K562 (cell line): ENCODE data around the gene USP16. TPM values are rescaled to one million over a fixed set of nuclear protein-coding genes. Genes with fewer than 3 reads are reported as not detected.

Experiments used
- ATAC-seq: fragments of 200-7000 bp; cut with Tn5 transposase; 3 replicates; pipeline ENCODE4 v1.9.1; 2020; ENCODE audit warnings: moderate library complexity
- BruUV-seq: library from RNA; stranded (reverse); fragments of 400-500 nt; replicated peaks from 2 replicates; lab custom pipeline; 2021; lab: Mats Ljungman, UMichigan
- CTCF ChIA-PET: fragments of 300-600 bp; formaldehyde crosslinking; extraction: SDS; loops from one replicate; lab custom pipeline; 2021; ENCODE audit warnings: low intra/inter-chr PET ratio; lab: Yijun Ruan, JAX
- POLR2A ChIA-PET: fragments of 300-600, 350-650 bp; sonication (Branson Sonifier 250); formaldehyde crosslinking; extraction: SDS; loops from one replicate; lab custom pipeline; 2021; ENCODE audit warnings: antibody characterized with exemption, inconsistent platforms; lab: Yijun Ruan, JAX
- DNase-seq, 4 experiments: peaks; one replicate each; pipeline versions ENCODE4 v3.0.0 to v3.0.0-alpha.2; 2011 to 2018; ENCODE audit warnings: low spot score in 3 of 4, mixed read lengths in 3 of 4; ENCODE audit errors: extremely low read depth in 1 of 4
- FAIRE-seq: peaks from 2 replicates; lab custom pipeline; 2011; peaks lifted over from hg19 to GRCh38; lab: Jason Lieb, UNC
- H2AFZ ChIP-seq: 2 replicates; pipeline ENCODE4 v1.6.0; 2011; ENCODE audit warnings: low read depth, low read length, control low read depth, inconsistent platforms
- H3K27ac ChIP-seq: fragments of 200-600 bp; 3 replicates; pipeline ENCODE4 v1.8.0; 2011; ENCODE audit warnings: low read depth, mild to moderate bottlenecking, control low read depth, inconsistent platforms, low read length, moderate library complexity, mixed read lengths; ENCODE audit errors: extremely low read depth
- H3K27me3 ChIP-seq, 2 experiments: fragments of 300-600 bp in 1 of 2; 2 replicates in 1 of 2; 3 replicates in 1 of 2; pipeline versions ENCODE4 v1.6.0 to v1.8.0; 2011; ENCODE audit warnings: inconsistent platforms in 2 of 2, low read length in 2 of 2, mild to moderate bottlenecking in 1 of 2, mixed read lengths in 1 of 2, moderate library complexity in 1 of 2; ENCODE audit not compliant: control insufficient read depth in 2 of 2, insufficient read depth in 2 of 2
- H3K36me3 ChIP-seq: fragments of 300-600 bp; 3 replicates; pipeline ENCODE4 v1.8.0; 2011; ENCODE audit warnings: mild to moderate bottlenecking, low read length, inconsistent platforms; ENCODE audit not compliant: control insufficient read depth, insufficient read depth
- H3K4me1 ChIP-seq, 2 experiments: fragments of 200-600 bp in 1 of 2; replicated peaks in 1 of 2; 2 replicates in 1 of 2; 3 replicates in 1 of 2; pipeline versions ENCODE4 v1.5.1 to v1.8.0; 2011; ENCODE audit warnings: inconsistent platforms in 2 of 2, low read length in 2 of 2, mild to moderate bottlenecking in 1 of 2, mixed read lengths in 1 of 2, moderate library complexity in 1 of 2; ENCODE audit not compliant: control insufficient read depth in 2 of 2, insufficient read depth in 2 of 2
- H3K4me2 ChIP-seq: 2 replicates; pipeline ENCODE4 v1.6.1; 2011; ENCODE audit warnings: low read length, control low read depth, inconsistent platforms, mixed read lengths; ENCODE audit not compliant: insufficient read depth
- H3K4me3 ChIP-seq: fragments of 200-600 bp; sonication (generic), shearing (Covaris generic); 2 replicates; pipeline ENCODE4 v1.5.1; 2016; ENCODE audit warnings: control low read depth, inconsistent platforms
- H3K79me2 ChIP-seq: fragments of 200-600 bp; 3 replicates; pipeline ENCODE4 v1.8.0; 2011; ENCODE audit warnings: low read length, inconsistent platforms; ENCODE audit not compliant: control insufficient read depth, insufficient read depth
- H3K9ac ChIP-seq, 2 experiments: 2 replicates each; pipeline versions ENCODE4 v1.6.0 to v1.6.1; 2011; ENCODE audit warnings: low read depth in 2 of 2, low read length in 2 of 2, control low read depth in 1 of 2, inconsistent platforms in 1 of 2, mild to moderate bottlenecking in 1 of 2, mixed read lengths in 1 of 2; ENCODE audit not compliant: insufficient read depth in 1 of 2
- H3K9me1 ChIP-seq: one replicate; pipeline ENCODE4 v1.6.0; 2011; ENCODE audit warnings: inconsistent platforms, mild to moderate bottlenecking, low read length, moderate library complexity; ENCODE audit not compliant: control insufficient read depth, insufficient read depth
- H3K9me3 ChIP-seq: replicated peaks from 2 replicates; pipeline ENCODE4 v1.5.1; 2011; ENCODE audit warnings: low read depth, low read length, inconsistent platforms; ENCODE audit not compliant: control insufficient read depth, insufficient read depth
- H4K20me1 ChIP-seq: replicated peaks from 2 replicates; pipeline ENCODE4 v1.6.1; 2011; ENCODE audit warnings: low read length, inconsistent platforms, mixed read lengths; ENCODE audit not compliant: control insufficient read depth, insufficient read depth
- CREB1 ChIP-seq, 2 experiments: sonication (generic) in 1 of 2; formaldehyde crosslinking in 1 of 2; IDR thresholded peaks; 2 replicates each; pipeline versions ENCODE4 v1.6.1 to v1.8.0; 2012 to 2022; ENCODE audit warnings: inconsistent platforms in 1 of 2, mild to moderate bottlenecking in 1 of 2, missing genetic modification reagents in 1 of 2, moderate library complexity in 1 of 2
- NR3C1 ChIP-seq: sonication (generic); formaldehyde crosslinking; IDR thresholded peaks from 2 replicates; pipeline ENCODE4 v1.8.1; 2022; ENCODE audit warnings: missing genetic modification reagents
- RBM22 ChIP-seq: fragments of 200-400 bp; formaldehyde crosslinking; IDR thresholded peaks from 2 replicates; pipeline ENCODE4 v1.6.1; 2018; ENCODE audit warnings: low read length, low read depth; ENCODE audit not compliant: poor library complexity, severe bottlenecking
- TGIF2 ChIP-seq: sonication (generic); formaldehyde crosslinking; IDR thresholded peaks from 2 replicates; pipeline ENCODE4 v1.8.1; 2022; ENCODE audit warnings: mild to moderate bottlenecking, missing genetic modification reagents, moderate library complexity
- TRIM24 ChIP-seq, 2 experiments: fragments of 450-650 bp; IDR thresholded peaks; 2 replicates each; pipeline ENCODE4 v1.6.1; 2016
- ZNF232 ChIP-seq: sonication (generic); formaldehyde crosslinking; IDR thresholded peaks from 2 replicates; pipeline ENCODE4 v1.8.0; 2022; ENCODE audit warnings: mild to moderate bottlenecking, missing genetic modification reagents
- WGBS: fragments of 100-300 bp; shearing (Covaris generic); methylation state at CpG from one replicate; pipeline ENCODE4 v1.1.6; 2016; ENCODE audit warnings: low coverage, mixed read lengths; ENCODE audit not compliant: insufficient coverage; ENCODE audit errors: missing lambda C conversion rate; 5-methylcytosine and 5-hydroxymethylcytosine counted together
- in situ Hi-C: fragments of 300-500 bp; cut with MboI; formaldehyde crosslinking; loops from 4 replicates; pipeline ENCODE4 v1.15.0; 2018; ENCODE audit warnings: inconsistent platforms, mixed read lengths
- intact Hi-C: fragments of 100-400 bp; cut with micrococcal nuclease; formaldehyde crosslinking; loops from 2 replicates; pipeline ENCODE4 v1.14.2; 2022
- polyA plus RNA-seq, 8 experiments: library from polyadenylated mRNA; depleted of rRNA in 4 of 8; stranded (reverse) in 5 of 8; unstranded in 3 of 8; fragments of >200 nt; fragmentation: Nextera tagmentation in 2 of 8; fragmentation: Illumina TruSeq in 1 of 8; extraction: Ambion mirVana in 2 of 8; extraction: Trizol in 1 of 8; gene quantifications; 2 replicates each; pipeline versions ENCODE4 v1.2.1 to v1.2.3, GENCODE V29; 2011 to 2014; ENCODE audit warnings: inconsistent platforms in 1 of 8, missing spikeins in 1 of 8
- total RNA-seq, 7 experiments: library from RNA; depleted of rRNA in 6 of 7; stranded (reverse); fragments of >200 nt in 6 of 7; fragmentation: Illumina TruSeq in 2 of 7; extraction: Trizol in 2 of 7; gene quantifications; 2 replicates each; pipeline versions ENCODE4 v1.2.1 to v1.2.3, GENCODE V29; 2011 to 2021; ENCODE audit warnings: low replicate concordance in 1 of 7
- TF ChIP-seq, protein P1 (sequence below): conservative IDR thresholded peaks from 2 replicates; pipeline ENCODE4 v1.6.1; 2011; ENCODE audit warnings: low read depth, mild to moderate bottlenecking, low read length; ENCODE audit not compliant: control insufficient read depth

Gene USP16
- total and polyA plus RNA-seq, 9 of the 15 experiments (the other 6 are each of a cell fraction or from before 2014, with no cell fraction given), result 38.4 to 90.9 (median 62.8) TPM

GRCh38 chr21:29091033-29091432 is 66.6 kb downstream of the USP16 start:
- intact Hi-C loops, result loop anchor here (10.0 kb wide), 3 partner anchors 254 to 1104 kb away; no protein-coding TSS in a partner anchor
- in situ Hi-C loops, result no loop called here
- no peak for TF ChIP-seq TGIF2 (CRISPR knock-in tag)
- TF ChIP-seq CREB1 (IDR thresholded peaks at IDR 0.05), result no peak
- TF ChIP-seq CREB1 (CRISPR knock-in tag; IDR thresholded peaks at IDR 0.05), result no peak
- TF ChIP-seq TRIM24 (IDR thresholded peaks at IDR 0.05), result no peak
- TF ChIP-seq ZNF232 (CRISPR knock-in tag), result no peak
- TF ChIP-seq NR3C1, result no peak
- TF ChIP-seq RBM22, result no peak
- TF ChIP-seq, protein P1, sequence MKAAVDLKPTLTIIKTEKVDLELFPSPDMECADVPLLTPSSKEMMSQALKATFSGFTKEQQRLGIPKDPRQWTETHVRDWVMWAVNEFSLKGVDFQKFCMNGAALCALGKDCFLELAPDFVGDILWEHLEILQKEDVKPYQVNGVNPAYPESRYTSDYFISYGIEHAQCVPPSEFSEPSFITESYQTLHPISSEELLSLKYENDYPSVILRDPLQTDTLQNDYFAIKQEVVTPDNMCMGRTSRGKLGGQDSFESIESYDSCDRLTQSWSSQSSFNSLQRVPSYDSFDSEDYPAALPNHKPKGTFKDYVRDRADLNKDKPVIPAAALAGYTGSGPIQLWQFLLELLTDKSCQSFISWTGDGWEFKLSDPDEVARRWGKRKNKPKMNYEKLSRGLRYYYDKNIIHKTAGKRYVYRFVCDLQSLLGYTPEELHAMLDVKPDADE, result no peak

More at GRCh38 chr21:29091033-29091432, 66.6 kb downstream of the USP16 start:
- ATAC-seq (no peak), DNase-seq (no peak), FAIRE-seq (no peak)
- no peak overlapping the region for H3K4me2 ChIP-seq
- no peaks in the 10 kb centered on the region for H3K4me1 ChIP-seq
- peaks cover 5 to 6% of the 10 kb centered on the region in 2 experiments; a peak in 3 of 5 replicates for H3K27me3 ChIP-seq
- no peaks in the 10 kb centered on the region for H3K79me2 ChIP-seq
- H2AFZ ChIP-seq, result no peak overlapping the region
- BruUV-seq, result no TSS peak
- H3K9ac ChIP-seq, result no peak overlapping the region
- ChIA-PET POLR2A (interaction anchor here (1.3 kb wide), 1 partner anchor 20 kb away, joined by 3 read pairs; no protein-coding TSS in a partner anchor), CTCF (interaction anchor here (1.6 to 2.7 kb wide), 3 partner anchors 74 to 281 kb away, joined by 4 to 20 read pairs (median 16); no protein-coding TSS in a partner anchor)
- H3K9me3 ChIP-seq, result no peaks in the 10 kb centered on the region
- H3K27ac ChIP-seq, result no peak overlapping the region
- H3K36me3 ChIP-seq, result no peaks in the 10 kb centered on the region
- no peaks in the 10 kb centered on the region for H4K20me1 ChIP-seq
- H3K9me1 ChIP-seq, result no peaks in the 10 kb centered on the region
- H3K4me3 ChIP-seq, result no peak overlapping the region
- 4% methylated on average over 1 of the region's 1 CpG for WGBS
